GM23338 (cell line): ENCODE data around the gene TAF13.

ENCODE experiments used
- CREB1 ChIP-seq: fragments of 250-450 bp; sonication (Bioruptor Pico); IDR thresholded peaks from 2 replicates; pipeline ENCODE4 v1.5.0; 2020; ENCODE audit warnings: low read depth, mild to moderate bottlenecking, moderate library complexity
- EZH2 ChIP-seq: fragments of 200-600 bp; sonication (generic); IDR thresholded peaks from one replicate; pipeline ENCODE4 v1.8.0; 2017; ENCODE audit warnings: antibody characterized with exemption, mild to moderate bottlenecking, low read depth; ENCODE audit not compliant: unreplicated experiment
- EZH2phosphoT487 ChIP-seq: fragments of 200-600 bp; sonication (generic); IDR thresholded peaks from one replicate; pipeline ENCODE4 v1.8.1; 2018; ENCODE audit warnings: antibody characterized with exemption; ENCODE audit not compliant: unreplicated experiment
- JUNB ChIP-seq: IDR thresholded peaks from one replicate; pipeline ENCODE4 v1.6.1; 2016; ENCODE audit warnings: antibody characterized with exemption; ENCODE audit not compliant: unreplicated experiment
- POLR2AphosphoS5 ChIP-seq: IDR thresholded peaks from 2 replicates; pipeline ENCODE4 v1.6.1; 2016; ENCODE audit warnings: antibody characterized with exemption, low read depth
- STAT1 ChIP-seq: IDR thresholded peaks from one replicate; pipeline ENCODE4 v1.6.1; 2016; ENCODE audit warnings: antibody characterized with exemption; ENCODE audit not compliant: unreplicated experiment
- TF ChIP-seq, protein P1 (sequence below), 2 experiments: fragments of 200-600 bp in 1 of 2; sonication (generic) in 1 of 2; conservative IDR thresholded peaks; 2 replicates each; pipeline versions ENCODE4 v1.5.1 to v1.6.1; 2016 to 2017; ENCODE audit warnings: antibody characterized with exemption in 2 of 2, low read depth in 2 of 2, mild to moderate bottlenecking in 2 of 2, moderate library complexity in 1 of 2
- TF ChIP-seq, protein P2 (sequence below): IDR thresholded peaks from one replicate; pipeline ENCODE4 v1.6.1; 2018; ENCODE audit warnings: antibody characterized with exemption; ENCODE audit not compliant: unreplicated experiment
- TF ChIP-seq, protein P3 (sequence below): IDR thresholded peaks from 2 replicates; pipeline ENCODE4 v1.6.1; 2016; ENCODE audit warnings: antibody characterized with exemption
- TF ChIP-seq, protein P4 (sequence below): fragments of 250-450 bp; sonication (Bioruptor Pico); IDR thresholded peaks from 2 replicates; pipeline ENCODE4 v1.5.0; 2020; ENCODE audit warnings: mild to moderate bottlenecking, moderate library complexity

DNA sequence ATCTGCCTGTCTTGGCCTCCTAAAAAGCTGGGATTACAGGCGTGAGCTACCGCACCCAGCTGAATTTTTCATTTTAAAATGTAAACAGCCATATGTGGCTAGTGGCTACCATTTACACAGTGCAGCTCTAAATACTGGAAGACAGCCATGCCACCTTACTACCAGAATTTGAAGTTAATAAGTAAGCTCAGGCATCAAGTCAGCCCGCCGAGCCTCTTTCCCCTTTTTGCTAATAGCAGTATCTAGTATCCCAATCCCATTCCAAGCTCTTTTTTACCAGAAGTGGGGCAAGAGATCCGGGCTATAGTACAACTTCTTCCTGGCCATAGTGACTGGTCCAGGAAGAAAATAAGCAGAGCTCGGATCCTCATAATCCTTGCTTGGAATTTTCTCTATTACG is 15.1 kb downstream of the TAF13 start:
- TF ChIP-seq EZH2phosphoT487: no peak
- TF ChIP-seq, protein P1, sequence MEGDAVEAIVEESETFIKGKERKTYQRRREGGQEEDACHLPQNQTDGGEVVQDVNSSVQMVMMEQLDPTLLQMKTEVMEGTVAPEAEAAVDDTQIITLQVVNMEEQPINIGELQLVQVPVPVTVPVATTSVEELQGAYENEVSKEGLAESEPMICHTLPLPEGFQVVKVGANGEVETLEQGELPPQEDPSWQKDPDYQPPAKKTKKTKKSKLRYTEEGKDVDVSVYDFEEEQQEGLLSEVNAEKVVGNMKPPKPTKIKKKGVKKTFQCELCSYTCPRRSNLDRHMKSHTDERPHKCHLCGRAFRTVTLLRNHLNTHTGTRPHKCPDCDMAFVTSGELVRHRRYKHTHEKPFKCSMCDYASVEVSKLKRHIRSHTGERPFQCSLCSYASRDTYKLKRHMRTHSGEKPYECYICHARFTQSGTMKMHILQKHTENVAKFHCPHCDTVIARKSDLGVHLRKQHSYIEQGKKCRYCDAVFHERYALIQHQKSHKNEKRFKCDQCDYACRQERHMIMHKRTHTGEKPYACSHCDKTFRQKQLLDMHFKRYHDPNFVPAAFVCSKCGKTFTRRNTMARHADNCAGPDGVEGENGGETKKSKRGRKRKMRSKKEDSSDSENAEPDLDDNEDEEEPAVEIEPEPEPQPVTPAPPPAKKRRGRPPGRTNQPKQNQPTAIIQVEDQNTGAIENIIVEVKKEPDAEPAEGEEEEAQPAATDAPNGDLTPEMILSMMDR (conservative IDR thresholded peaks at IDR 0.05; ENCODE audit: low read depth in 2 of 2): no peak
- no peak for TF ChIP-seq EZH2
- TF ChIP-seq POLR2AphosphoS5: no peak
- no peak for TF ChIP-seq CREB1 (CRISPR knock-in tag)
- TF ChIP-seq JUNB: no peak
- TF ChIP-seq, protein P2, sequence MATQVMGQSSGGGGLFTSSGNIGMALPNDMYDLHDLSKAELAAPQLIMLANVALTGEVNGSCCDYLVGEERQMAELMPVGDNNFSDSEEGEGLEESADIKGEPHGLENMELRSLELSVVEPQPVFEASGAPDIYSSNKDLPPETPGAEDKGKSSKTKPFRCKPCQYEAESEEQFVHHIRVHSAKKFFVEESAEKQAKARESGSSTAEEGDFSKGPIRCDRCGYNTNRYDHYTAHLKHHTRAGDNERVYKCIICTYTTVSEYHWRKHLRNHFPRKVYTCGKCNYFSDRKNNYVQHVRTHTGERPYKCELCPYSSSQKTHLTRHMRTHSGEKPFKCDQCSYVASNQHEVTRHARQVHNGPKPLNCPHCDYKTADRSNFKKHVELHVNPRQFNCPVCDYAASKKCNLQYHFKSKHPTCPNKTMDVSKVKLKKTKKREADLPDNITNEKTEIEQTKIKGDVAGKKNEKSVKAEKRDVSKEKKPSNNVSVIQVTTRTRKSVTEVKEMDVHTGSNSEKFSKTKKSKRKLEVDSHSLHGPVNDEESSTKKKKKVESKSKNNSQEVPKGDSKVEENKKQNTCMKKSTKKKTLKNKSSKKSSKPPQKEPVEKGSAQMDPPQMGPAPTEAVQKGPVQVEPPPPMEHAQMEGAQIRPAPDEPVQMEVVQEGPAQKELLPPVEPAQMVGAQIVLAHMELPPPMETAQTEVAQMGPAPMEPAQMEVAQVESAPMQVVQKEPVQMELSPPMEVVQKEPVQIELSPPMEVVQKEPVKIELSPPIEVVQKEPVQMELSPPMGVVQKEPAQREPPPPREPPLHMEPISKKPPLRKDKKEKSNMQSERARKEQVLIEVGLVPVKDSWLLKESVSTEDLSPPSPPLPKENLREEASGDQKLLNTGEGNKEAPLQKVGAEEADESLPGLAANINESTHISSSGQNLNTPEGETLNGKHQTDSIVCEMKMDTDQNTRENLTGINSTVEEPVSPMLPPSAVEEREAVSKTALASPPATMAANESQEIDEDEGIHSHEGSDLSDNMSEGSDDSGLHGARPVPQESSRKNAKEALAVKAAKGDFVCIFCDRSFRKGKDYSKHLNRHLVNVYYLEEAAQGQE: no peak
- no peak for TF ChIP-seq STAT1
- TF ChIP-seq, protein P3, sequence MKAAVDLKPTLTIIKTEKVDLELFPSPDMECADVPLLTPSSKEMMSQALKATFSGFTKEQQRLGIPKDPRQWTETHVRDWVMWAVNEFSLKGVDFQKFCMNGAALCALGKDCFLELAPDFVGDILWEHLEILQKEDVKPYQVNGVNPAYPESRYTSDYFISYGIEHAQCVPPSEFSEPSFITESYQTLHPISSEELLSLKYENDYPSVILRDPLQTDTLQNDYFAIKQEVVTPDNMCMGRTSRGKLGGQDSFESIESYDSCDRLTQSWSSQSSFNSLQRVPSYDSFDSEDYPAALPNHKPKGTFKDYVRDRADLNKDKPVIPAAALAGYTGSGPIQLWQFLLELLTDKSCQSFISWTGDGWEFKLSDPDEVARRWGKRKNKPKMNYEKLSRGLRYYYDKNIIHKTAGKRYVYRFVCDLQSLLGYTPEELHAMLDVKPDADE: no peak
- TF ChIP-seq, protein P4, sequence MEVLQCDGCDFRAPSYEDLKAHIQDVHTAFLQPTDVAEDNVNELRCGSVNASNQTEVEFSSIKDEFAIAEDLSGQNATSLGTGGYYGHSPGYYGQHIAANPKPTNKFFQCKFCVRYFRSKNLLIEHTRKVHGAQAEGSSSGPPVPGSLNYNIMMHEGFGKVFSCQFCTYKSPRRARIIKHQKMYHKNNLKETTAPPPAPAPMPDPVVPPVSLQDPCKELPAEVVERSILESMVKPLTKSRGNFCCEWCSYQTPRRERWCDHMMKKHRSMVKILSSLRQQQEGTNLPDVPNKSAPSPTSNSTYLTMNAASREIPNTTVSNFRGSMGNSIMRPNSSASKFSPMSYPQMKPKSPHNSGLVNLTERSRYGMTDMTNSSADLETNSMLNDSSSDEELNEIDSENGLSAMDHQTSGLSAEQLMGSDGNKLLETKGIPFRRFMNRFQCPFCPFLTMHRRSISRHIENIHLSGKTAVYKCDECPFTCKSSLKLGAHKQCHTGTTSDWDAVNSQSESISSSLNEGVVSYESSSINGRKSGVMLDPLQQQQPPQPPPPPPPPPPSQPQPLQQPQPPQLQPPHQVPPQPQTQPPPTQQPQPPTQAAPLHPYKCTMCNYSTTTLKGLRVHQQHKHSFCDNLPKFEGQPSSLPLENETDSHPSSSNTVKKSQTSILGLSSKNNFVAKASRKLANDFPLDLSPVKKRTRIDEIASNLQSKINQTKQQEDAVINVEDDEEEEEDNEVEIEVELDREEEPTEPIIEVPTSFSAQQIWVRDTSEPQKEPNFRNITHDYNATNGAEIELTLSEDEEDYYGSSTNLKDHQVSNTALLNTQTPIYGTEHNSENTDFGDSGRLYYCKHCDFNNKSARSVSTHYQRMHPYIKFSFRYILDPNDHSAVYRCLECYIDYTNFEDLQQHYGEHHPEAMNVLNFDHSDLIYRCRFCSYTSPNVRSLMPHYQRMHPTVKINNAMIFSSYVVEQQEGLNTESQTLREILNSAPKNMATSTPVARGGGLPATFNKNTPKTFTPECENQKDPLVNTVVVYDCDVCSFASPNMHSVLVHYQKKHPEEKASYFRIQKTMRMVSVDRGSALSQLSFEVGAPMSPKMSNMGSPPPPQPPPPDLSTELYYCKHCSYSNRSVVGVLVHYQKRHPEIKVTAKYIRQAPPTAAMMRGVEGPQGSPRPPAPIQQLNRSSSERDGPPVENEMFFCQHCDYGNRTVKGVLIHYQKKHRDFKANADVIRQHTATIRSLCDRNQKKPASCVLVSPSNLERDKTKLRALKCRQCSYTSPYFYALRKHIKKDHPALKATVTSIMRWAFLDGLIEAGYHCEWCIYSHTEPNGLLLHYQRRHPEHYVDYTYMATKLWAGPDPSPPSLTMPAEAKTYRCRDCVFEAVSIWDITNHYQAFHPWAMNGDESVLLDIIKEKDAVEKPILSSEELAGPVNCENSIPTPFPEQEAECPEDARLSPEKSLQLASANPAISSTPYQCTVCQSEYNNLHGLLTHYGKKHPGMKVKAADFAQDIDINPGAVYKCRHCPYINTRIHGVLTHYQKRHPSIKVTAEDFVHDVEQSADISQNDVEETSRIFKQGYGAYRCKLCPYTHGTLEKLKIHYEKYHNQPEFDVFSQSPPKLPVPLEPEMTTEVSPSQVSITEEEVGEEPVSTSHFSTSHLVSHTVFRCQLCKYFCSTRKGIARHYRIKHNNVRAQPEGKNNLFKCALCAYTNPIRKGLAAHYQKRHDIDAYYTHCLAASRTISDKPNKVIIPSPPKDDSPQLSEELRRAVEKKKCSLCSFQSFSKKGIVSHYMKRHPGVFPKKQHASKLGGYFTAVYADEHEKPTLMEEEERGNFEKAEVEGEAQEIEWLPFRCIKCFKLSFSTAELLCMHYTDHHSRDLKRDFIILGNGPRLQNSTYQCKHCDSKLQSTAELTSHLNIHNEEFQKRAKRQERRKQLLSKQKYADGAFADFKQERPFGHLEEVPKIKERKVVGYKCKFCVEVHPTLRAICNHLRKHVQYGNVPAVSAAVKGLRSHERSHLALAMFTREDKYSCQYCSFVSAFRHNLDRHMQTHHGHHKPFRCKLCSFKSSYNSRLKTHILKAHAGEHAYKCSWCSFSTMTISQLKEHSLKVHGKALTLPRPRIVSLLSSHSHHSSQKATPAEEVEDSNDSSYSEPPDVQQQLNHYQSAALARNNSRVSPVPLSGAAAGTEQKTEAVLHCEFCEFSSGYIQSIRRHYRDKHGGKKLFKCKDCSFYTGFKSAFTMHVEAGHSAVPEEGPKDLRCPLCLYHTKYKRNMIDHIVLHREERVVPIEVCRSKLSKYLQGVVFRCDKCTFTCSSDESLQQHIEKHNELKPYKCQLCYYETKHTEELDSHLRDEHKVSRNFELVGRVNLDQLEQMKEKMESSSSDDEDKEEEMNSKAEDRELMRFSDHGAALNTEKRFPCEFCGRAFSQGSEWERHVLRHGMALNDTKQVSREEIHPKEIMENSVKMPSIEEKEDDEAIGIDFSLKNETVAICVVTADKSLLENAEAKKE: no peak
